ENCODE data around the gene DLX1. TPM values are rescaled to one million over a fixed set of nuclear protein-coding genes. Genes with fewer than 3 reads are reported as not detected.

The DLX1 gene
- total RNA-seq, 1 donor from 2014 or later: not detected

DNA sequence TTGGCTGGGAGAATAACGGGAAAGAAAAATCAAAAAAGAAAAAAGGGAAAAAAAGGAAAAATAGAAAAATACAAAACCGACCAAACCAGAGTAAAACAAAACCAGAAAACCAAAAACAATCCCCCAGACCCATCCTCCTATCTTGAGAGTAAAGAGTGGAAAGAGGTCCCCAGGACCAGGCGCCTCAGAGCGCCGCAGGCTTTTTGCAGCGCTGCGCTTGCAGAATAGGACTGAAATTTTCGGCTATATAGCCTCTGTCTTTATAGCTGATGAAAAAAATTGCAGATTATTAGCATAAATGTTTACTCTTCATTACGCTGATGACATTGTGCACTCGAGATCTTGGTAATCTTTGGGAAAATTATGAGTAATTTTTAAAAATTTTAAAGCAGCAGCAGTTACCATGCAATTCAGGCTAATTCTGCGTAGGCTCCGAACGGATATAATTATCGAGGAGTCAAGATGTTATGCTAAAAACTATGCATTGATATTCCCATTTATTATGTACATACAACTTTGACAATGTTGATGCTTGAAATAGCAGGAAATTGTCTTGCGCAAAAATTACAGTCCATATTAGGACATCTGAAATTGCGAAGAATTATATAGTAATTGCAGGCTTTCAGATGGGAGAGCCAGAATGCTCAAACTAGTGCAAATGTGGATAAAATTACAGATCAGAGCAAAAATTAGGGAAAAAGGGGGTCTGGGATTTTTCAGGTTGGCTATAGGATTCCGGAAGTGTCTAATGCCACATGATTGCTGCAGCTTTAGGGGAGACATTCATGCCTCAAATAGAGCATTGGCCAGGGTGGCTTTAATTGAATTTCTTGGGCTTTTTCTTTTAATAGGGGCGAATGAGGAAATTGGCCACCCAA lies 8.3 kb downstream of the DLX1 start:
- Histone ChIP-seq H3K9me3 (no peaks in the 10 kb centered on the region), H3K4me3 (peak overlapping the region in 1 of 2 donors; percentile 67)

DNA sequence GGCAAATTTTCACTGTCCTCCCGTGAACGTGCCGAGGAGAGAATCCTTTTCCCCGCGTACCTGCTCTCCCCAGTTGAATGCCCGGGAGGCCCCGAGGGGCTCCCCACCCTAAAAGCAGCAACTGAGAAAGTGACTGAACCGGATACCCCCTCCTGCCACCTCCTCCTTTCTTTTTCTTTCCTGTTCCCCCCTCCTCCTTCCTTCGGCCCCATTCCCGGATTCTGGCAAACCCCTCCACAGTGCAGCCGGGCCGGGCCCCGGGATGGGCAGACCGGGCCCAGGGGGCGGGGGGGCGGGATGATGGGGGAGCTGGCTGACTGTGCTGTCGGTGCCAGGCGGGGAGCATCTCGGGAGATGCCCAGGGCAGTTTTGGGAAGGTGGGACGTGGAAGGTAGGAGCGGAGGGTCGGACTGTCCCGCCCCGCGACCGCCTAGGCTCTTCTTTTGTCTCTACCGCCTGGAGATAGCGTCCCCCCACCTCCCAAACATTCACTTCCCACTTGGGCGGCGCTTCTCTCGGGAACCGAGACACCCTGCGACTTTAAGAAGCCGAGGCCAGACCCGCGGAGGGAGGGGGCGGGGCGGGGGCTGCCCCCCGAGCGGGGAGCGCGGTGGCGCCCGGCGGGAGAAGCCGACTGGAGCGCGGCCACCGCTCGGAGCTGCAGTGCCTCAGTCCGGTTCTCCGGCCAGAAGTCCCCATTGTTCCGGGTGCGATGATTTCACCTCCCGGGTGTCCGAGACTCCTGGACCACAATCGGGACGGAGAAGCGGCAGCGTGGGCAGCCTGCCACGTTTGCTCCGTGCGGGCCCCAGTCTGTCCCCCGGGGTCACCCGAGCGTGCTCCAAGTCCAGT lies 9.2 kb downstream of the DLX1 start:
- peaks cover 62% of the 10 kb centered on the region for H3K27me3 ChIP-seq
- intact Hi-C loops (cut with DNase I): loop anchor here (5.0 to 10.0 kb wide), 5 partner anchors 172 to 1170 kb away; partner anchors contain the start of genes DCAF17, DYNC1I2, GORASP2 and HAT1

More for the DNA sequence above, 8.3 kb downstream of the DLX1 start:
- Histone ChIP-seq H3K36me3 (no peaks in the 10 kb centered on the region), H3K27me3 (peaks cover 67% of the 10 kb centered on the region), H3K27ac (no peak overlapping the region), H3K4me1 (peaks cover 18 to 31% of the 10 kb centered on the region in 2 donors)
- no peak for DNase-seq (ENCODE audit: low spot score in 2 of 2)
- TF ChIP-seq, protein P1, sequence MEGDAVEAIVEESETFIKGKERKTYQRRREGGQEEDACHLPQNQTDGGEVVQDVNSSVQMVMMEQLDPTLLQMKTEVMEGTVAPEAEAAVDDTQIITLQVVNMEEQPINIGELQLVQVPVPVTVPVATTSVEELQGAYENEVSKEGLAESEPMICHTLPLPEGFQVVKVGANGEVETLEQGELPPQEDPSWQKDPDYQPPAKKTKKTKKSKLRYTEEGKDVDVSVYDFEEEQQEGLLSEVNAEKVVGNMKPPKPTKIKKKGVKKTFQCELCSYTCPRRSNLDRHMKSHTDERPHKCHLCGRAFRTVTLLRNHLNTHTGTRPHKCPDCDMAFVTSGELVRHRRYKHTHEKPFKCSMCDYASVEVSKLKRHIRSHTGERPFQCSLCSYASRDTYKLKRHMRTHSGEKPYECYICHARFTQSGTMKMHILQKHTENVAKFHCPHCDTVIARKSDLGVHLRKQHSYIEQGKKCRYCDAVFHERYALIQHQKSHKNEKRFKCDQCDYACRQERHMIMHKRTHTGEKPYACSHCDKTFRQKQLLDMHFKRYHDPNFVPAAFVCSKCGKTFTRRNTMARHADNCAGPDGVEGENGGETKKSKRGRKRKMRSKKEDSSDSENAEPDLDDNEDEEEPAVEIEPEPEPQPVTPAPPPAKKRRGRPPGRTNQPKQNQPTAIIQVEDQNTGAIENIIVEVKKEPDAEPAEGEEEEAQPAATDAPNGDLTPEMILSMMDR (IDR thresholded peaks at IDR 0.05): no peak
- intact Hi-C loops (cut with DNase I): loop anchor here (10.0 kb wide), 3 partner anchors 461 to 1169 kb away; partner anchors contain the start of genes DCAF17, GORASP2, METTL8 and PDK1

DNA sequence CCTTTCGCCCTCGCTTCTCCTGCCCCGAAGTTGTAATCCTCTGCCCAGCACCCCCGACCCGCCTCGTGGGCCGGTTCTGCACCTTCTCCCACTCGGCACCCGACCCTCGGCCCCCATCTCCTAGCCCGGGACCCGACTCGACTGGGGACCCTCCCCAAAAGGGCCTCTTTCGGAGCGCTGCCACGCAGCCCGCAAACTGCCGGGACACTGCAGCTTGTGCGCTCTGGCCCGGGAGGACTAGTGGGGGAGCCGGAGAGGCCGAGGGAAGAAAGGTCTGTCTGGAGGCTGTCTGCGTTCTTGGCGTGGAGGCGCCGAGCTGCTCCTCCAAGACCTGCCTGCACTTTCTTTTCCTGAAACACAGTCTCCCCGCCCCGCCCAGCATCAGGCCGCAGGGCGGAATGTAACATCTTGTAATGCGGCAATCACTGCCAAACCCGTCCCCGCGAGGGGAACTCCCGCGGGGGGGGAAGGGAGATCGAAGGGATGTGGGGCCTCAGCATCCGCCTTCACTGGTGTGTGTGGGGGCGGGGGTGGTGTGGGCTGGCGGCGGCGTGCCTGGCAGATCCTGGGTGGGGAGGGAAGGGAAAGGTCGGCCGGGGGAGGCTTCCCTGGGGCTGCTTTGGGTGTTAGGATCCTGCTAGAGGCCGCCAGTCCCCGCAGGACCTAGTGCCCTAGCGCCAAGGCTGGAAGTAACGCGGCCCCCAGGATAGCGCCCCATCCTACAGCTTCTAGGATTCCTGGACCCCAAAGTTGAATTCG lies 10.0 kb downstream of the DLX1 start:
- Histone ChIP-seq H3K27me3 (peaks cover 66% of the 10 kb centered on the region), H3K4me3 (peak overlapping the region; percentile 48 to 67), H3K9me3 (no peaks in the 10 kb centered on the region), H3K4me1 (peaks cover 30 to 48% of the 10 kb centered on the region in 2 donors), H3K27ac (no peak overlapping the region), H3K36me3 (no peaks in the 10 kb centered on the region)
- intact Hi-C loops (cut with DNase I): loop anchor here (5.0 to 10.0 kb wide), 5 partner anchors 173 to 1171 kb away; partner anchors contain the start of genes DCAF17, DYNC1I2, GORASP2 and HAT1
- no peak for DNase-seq (ENCODE audit: low spot score in 2 of 2)
- TF ChIP-seq, protein P1 (IDR thresholded peaks at IDR 0.05): no peak

More for the DNA sequence above, 9.2 kb downstream of the DLX1 start:
- Histone ChIP-seq H3K27ac (no peak overlapping the region), H3K9me3 (no peaks in the 10 kb centered on the region), H3K4me1 (peaks cover 25 to 40% of the 10 kb centered on the region in 2 donors), H3K4me3 (peak overlapping the region; percentile 48 to 67), H3K36me3 (no peaks in the 10 kb centered on the region)
- DNase-seq (ENCODE audit: low spot score in 2 of 2): no peak
- TF ChIP-seq, protein P1 (IDR thresholded peaks at IDR 0.05): no peak

DNA sequence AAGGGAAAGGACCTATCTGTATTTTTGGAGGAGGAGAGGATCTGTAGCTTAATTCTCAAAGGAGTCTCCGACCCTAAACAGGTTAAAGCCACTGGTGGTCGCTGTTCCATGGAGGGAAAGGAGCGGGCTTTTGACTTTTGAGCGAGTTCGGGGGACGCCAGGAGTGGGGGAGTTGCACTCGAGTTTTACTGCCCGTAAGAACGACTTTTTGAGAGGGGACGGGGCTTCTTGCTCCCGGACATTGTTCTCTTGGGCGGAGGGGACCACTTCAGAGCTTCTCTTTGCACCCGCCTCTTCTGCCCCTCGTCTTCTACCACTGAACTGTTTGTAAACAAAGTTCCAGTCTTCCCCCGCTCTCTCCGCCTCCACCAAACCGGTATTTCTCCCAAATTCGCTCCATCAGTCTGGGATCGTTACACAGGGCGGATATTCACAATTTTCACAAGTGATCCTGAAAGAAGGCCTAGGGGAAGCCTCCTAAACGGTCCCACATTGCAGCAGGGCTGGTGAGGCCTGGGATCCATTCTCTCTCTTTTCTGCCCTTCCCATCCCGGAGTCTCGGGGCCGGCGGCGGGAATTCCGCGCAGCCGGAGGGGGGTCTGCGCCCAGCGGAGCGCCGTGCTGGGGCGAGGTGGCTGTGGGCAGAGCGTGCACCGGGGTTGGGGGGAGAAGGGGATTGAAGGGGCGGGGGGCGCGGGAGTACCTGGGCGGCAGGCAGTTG lies 10.8 kb downstream of the DLX1 start:
- DNase-seq (ENCODE audit: low spot score in 2 of 2): no peak
- TF ChIP-seq, protein P1 (IDR thresholded peaks at IDR 0.05): no peak
- intact Hi-C loops (cut with DNase I): loop anchor here (5.0 to 10.0 kb wide), 5 partner anchors 174 to 1171 kb away; partner anchors contain the start of genes DCAF17, DYNC1I2, GORASP2 and HAT1

More for the DNA sequence above, 10.8 kb downstream of the DLX1 start:
- Histone ChIP-seq H3K9me3 (no peaks in the 10 kb centered on the region), H3K36me3 (no peaks in the 10 kb centered on the region), H3K27ac (no peak overlapping the region), H3K27me3 (peaks cover 73% of the 10 kb centered on the region), H3K4me3 (peak overlapping the region; percentile 48 to 67), H3K4me1 (peaks cover 31 to 48% of the 10 kb centered on the region in 2 donors)

Data from ascending aorta (tissue), 2 donors.